ENCODE results near the gene UQCRC2. TPM values are rescaled to one million over a fixed set of nuclear protein-coding genes. Genes with fewer than 3 reads are reported as not detected.

Gene UQCRC2
- total and polyA plus RNA-seq, 9 donors, result 101 to 325 (median 164) TPM

GRCh38 chr16:22003195-22003594 is 50.0 kb downstream of the UQCRC2 start:
- TF ChIP-seq POLR2A (IDR thresholded peaks at IDR 0.05) (no peak), EP300 (IDR thresholded peaks at IDR 0.05) (no peak)
- TF ChIP-seq, protein P1, sequence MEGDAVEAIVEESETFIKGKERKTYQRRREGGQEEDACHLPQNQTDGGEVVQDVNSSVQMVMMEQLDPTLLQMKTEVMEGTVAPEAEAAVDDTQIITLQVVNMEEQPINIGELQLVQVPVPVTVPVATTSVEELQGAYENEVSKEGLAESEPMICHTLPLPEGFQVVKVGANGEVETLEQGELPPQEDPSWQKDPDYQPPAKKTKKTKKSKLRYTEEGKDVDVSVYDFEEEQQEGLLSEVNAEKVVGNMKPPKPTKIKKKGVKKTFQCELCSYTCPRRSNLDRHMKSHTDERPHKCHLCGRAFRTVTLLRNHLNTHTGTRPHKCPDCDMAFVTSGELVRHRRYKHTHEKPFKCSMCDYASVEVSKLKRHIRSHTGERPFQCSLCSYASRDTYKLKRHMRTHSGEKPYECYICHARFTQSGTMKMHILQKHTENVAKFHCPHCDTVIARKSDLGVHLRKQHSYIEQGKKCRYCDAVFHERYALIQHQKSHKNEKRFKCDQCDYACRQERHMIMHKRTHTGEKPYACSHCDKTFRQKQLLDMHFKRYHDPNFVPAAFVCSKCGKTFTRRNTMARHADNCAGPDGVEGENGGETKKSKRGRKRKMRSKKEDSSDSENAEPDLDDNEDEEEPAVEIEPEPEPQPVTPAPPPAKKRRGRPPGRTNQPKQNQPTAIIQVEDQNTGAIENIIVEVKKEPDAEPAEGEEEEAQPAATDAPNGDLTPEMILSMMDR (IDR thresholded peaks at IDR 0.05), result no peak
- Histone ChIP-seq H3K4me3 (no peak overlapping the region), H3K27ac (no peak overlapping the region), H3K27me3 (no peaks in the 10 kb centered on the region), H3K36me3 (no peaks in the 10 kb centered on the region), H3K4me1 (ENCODE audit: insufficient read depth) (peaks cover 5% of the 10 kb centered on the region), H3K9me3 (no peaks in the 10 kb centered on the region)
- intact Hi-C loops (cut with DNase I), result loop anchor here (5.0 to 10.0 kb wide), 5 partner anchors 72 to 302 kb away; partner anchors contain the start of gene POLR3E (in 3 of the 4)
- DNase-seq, result no peak
- WGBS, 3 donors, result 65 to 80% (median 72%) methylated on average over 4 of the region's 4 CpGs

DNA sequence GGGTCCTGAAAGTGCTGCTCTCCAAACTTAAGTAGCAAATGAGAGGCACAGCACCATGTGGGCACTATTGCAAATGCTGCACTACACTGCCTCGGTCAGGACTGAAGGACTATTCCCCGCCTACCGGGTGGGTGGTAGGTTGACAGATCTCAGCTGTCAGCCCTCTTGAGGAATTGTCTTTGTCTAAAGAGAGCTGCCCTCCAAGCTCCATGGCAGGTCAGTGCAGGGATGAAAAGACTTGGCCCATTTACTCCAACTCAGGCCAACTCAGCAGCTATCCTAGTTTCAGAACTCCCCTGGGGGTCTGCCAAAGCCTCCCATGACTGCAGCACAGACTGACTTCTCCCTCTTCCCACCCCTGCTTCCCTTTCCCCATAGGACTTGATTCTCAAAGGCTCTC is 51.2 kb downstream of the UQCRC2 start:
- 23 to 30% (median 28%) methylated on average over 3 of the region's 3 CpGs for WGBS, 3 donors
- Histone ChIP-seq H3K4me1 (ENCODE audit: insufficient read depth) (peaks cover 8% of the 10 kb centered on the region), H3K36me3 (no peaks in the 10 kb centered on the region), H3K9me3 (no peaks in the 10 kb centered on the region), H3K4me3 (no peak overlapping the region), H3K27me3 (no peaks in the 10 kb centered on the region), H3K27ac (no peak overlapping the region)
- TF ChIP-seq, protein P1 (IDR thresholded peaks at IDR 0.05), result no peak
- no peak for TF ChIP-seq POLR2A (IDR thresholded peaks at IDR 0.05)
- TF ChIP-seq EP300 (IDR thresholded peaks at IDR 0.05), result no peak
- intact Hi-C loops (cut with DNase I), result loop anchor here (5.0 to 10.0 kb wide), 5 partner anchors 70 to 300 kb away; partner anchors contain the start of gene POLR3E (in 3 of the 4)
- no peak for DNase-seq

DNA sequence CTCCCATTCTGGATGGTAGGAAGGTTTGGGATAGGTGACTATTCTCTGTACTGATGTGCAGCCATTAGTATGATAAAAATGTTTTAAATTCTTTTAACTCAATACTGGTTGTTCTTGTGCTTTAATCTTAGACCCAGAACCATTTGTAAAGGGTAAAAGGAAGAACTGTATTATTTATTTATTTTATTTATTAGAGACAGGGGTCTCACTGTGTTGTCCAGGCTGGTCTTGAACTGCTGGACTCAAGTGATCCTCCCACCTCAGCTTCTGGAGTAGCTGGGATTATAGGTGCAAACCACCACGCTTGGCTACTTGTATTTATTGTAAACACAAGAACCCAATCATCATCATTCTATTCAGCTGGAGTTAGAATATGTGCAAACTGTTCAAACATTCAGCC is 52.6 kb downstream of the UQCRC2 start:
- no peak overlapping the region for H3K27ac ChIP-seq
- H3K4me3 ChIP-seq, result no peak overlapping the region
- no peak for DNase-seq
- WGBS, 3 donors, result 70 to 81% (median 72%) methylated on average over 1 of the region's 1 CpG
- intact Hi-C loops (cut with DNase I), result loop anchor here (5.0 to 10.0 kb wide), 4 partner anchors 69 to 299 kb away; partner anchors contain the start of gene POLR3E (in 3 of the 4)
- H3K36me3 ChIP-seq, result no peaks in the 10 kb centered on the region
- peaks cover 8% of the 10 kb centered on the region for H3K4me1 ChIP-seq (ENCODE audit: insufficient read depth)
- no peaks in the 10 kb centered on the region for H3K27me3 ChIP-seq
- no peak for TF ChIP-seq EP300 (IDR thresholded peaks at IDR 0.05)
- TF ChIP-seq POLR2A (IDR thresholded peaks at IDR 0.05), result no peak
- TF ChIP-seq, protein P1 (IDR thresholded peaks at IDR 0.05), result no peak
- no peaks in the 10 kb centered on the region for H3K9me3 ChIP-seq

GRCh38 chr16:22006636-22007035 is 53.5 kb downstream of the UQCRC2 start:
- no peak for DNase-seq
- H3K27ac ChIP-seq, result no peak overlapping the region
- intact Hi-C loops (cut with DNase I), result loop anchor here (5.0 to 10.0 kb wide), 4 partner anchors 68 to 298 kb away; partner anchors contain the start of gene POLR3E (in 3 of the 4)
- H3K9me3 ChIP-seq, result no peaks in the 10 kb centered on the region
- TF ChIP-seq EP300 (IDR thresholded peaks at IDR 0.05), result no peak
- TF ChIP-seq, protein P1 (IDR thresholded peaks at IDR 0.05), result no peak
- no peaks in the 10 kb centered on the region for H3K36me3 ChIP-seq
- H3K4me3 ChIP-seq, result no peak overlapping the region
- H3K4me1 ChIP-seq (ENCODE audit: insufficient read depth), result peaks cover 7% of the 10 kb centered on the region
- WGBS, 3 donors, result 61 to 70% (median 65%) methylated on average over 6 of the region's 6 CpGs
- no peaks in the 10 kb centered on the region for H3K27me3 ChIP-seq
